DOHH2 (cell line): ENCODE data around the gene NDUFAB1.

ENCODE experiments used
- H3F3A ChIP-seq: fragments of 200-600 bp; sonication (generic), shearing (Covaris generic); 2 replicates; pipeline ENCODE4 v1.6.0; 2016; ENCODE audit warnings: antibody characterized with exemption, mild to moderate bottlenecking; ENCODE audit not compliant: control insufficient read depth, insufficient read depth
- H3K27ac ChIP-seq: fragments of 200-600 bp; sonication (generic); 2 replicates; pipeline ENCODE4 v1.5.1; 2014; ENCODE audit warnings: low read depth, mild to moderate bottlenecking, low read length, moderate library complexity
- H3K27me3 ChIP-seq: fragments of 200-600 bp; sonication (generic); 2 replicates; pipeline ENCODE4 v1.6.1; 2014; ENCODE audit warnings: mild to moderate bottlenecking, low read length, mixed read lengths; ENCODE audit not compliant: control insufficient read depth
- H3K36me3 ChIP-seq: fragments of 200-600 bp; sonication (generic); 2 replicates; pipeline ENCODE4 v1.6.1; 2014; ENCODE audit warnings: mild to moderate bottlenecking, low read length, moderate library complexity, mixed read lengths; ENCODE audit not compliant: control insufficient read depth
- H3K4me1 ChIP-seq: fragments of 200-600 bp; sonication (generic); 2 replicates; pipeline ENCODE4 v1.6.1; 2014; ENCODE audit warnings: mild to moderate bottlenecking, low read length, mixed read lengths; ENCODE audit not compliant: control insufficient read depth
- H3K4me2 ChIP-seq: fragments of 200-600 bp; sonication (generic); 2 replicates; pipeline ENCODE4 v1.6.0; 2014; ENCODE audit warnings: mild to moderate bottlenecking, low read length, moderate library complexity
- H3K4me3 ChIP-seq: fragments of 200-600 bp; sonication (generic); 2 replicates; pipeline ENCODE4 v1.5.1; 2014; ENCODE audit warnings: mild to moderate bottlenecking, low read length, mixed read lengths
- H3K79me2 ChIP-seq: fragments of 200-600 bp; sonication (generic); 2 replicates; pipeline ENCODE4 v1.6.1; 2014; ENCODE audit warnings: mild to moderate bottlenecking, low read length, mixed read lengths; ENCODE audit not compliant: control insufficient read depth
- H3K9me2 ChIP-seq: fragments of 200-600 bp; sonication (generic); replicated peaks from 2 replicates; pipeline ENCODE4 v1.6.1; 2014; ENCODE audit warnings: mild to moderate bottlenecking, low read length, mixed read lengths; ENCODE audit not compliant: control insufficient read depth
- H3K9me3 ChIP-seq: fragments of 200-600 bp; sonication (generic); 2 replicates; pipeline ENCODE4 v1.6.1; 2014; ENCODE audit warnings: antibody characterized with exemption, low read length, mixed read lengths; ENCODE audit not compliant: control insufficient read depth, insufficient read depth
- H4K20me1 ChIP-seq: fragments of 200-600 bp; sonication (generic); 2 replicates; pipeline ENCODE4 v1.6.0; 2014; ENCODE audit warnings: low read depth, mild to moderate bottlenecking, antibody characterized with exemption, low read length, moderate library complexity; ENCODE audit not compliant: control insufficient read depth, insufficient read depth
- EZH2phosphoT487 ChIP-seq: fragments of 200-600 bp; sonication (generic); IDR thresholded peaks from 2 replicates; pipeline ENCODE4 v1.6.1; 2017; ENCODE audit warnings: borderline replicate concordance, mild to moderate bottlenecking, antibody characterized with exemption, low read length, moderate library complexity, mixed read lengths
- TF ChIP-seq, protein P1 (sequence below): fragments of 200-600 bp; sonication (generic); IDR thresholded peaks from one replicate; pipeline ENCODE4 v1.5.1; 2014; ENCODE audit warnings: antibody characterized with exemption, mild to moderate bottlenecking, low read depth, low read length; ENCODE audit not compliant: poor library complexity, severe bottlenecking

Gene NDUFAB1

DNA sequence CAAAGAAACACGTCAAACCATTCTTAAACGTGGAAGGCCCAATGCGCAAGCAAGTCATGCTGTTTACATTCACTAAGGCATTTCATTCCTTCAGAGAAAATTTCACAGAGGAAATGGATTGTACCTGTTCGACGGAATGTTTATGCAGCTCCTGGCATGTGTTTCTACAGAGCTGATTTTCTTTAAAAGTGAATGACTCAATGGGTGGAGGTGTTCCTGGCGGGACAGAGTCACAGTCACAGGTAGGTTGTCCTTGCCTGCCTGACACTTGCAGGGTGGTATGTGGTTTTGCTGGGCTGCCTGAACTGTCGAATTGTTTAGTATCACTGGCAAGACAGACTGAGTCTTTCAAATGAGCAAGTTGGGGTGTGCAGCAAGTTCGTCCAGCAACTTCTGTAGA is 33.4 kb upstream of the NDUFAB1 start:
- no peaks in the 10 kb centered on the region for H3K27me3 ChIP-seq
- TF ChIP-seq, protein P1, sequence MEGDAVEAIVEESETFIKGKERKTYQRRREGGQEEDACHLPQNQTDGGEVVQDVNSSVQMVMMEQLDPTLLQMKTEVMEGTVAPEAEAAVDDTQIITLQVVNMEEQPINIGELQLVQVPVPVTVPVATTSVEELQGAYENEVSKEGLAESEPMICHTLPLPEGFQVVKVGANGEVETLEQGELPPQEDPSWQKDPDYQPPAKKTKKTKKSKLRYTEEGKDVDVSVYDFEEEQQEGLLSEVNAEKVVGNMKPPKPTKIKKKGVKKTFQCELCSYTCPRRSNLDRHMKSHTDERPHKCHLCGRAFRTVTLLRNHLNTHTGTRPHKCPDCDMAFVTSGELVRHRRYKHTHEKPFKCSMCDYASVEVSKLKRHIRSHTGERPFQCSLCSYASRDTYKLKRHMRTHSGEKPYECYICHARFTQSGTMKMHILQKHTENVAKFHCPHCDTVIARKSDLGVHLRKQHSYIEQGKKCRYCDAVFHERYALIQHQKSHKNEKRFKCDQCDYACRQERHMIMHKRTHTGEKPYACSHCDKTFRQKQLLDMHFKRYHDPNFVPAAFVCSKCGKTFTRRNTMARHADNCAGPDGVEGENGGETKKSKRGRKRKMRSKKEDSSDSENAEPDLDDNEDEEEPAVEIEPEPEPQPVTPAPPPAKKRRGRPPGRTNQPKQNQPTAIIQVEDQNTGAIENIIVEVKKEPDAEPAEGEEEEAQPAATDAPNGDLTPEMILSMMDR, result no peak
- no peak for TF ChIP-seq EZH2phosphoT487
- H3K9me3 ChIP-seq, result no peaks in the 10 kb centered on the region
- 0 out of 2 replicates have a peak, but pooled peaks cover 3% of the 10 kb centered on the region for H4K20me1 ChIP-seq
- no peaks in the 10 kb centered on the region for H3K4me1 ChIP-seq
- H3K79me2 ChIP-seq, result peaks cover 25% of the 10 kb centered on the region
- no peaks in the 10 kb centered on the region; the same call in 1 of the 2 replicates for H3F3A ChIP-seq
- H3K9me2 ChIP-seq, result no peaks in the 10 kb centered on the region
- H3K4me3 ChIP-seq, result no peak overlapping the region
- peaks cover 68% of the 10 kb centered on the region for H3K36me3 ChIP-seq
- no peak overlapping the region for H3K27ac ChIP-seq
- H3K4me2 ChIP-seq, result no peak overlapping the region

DNA sequence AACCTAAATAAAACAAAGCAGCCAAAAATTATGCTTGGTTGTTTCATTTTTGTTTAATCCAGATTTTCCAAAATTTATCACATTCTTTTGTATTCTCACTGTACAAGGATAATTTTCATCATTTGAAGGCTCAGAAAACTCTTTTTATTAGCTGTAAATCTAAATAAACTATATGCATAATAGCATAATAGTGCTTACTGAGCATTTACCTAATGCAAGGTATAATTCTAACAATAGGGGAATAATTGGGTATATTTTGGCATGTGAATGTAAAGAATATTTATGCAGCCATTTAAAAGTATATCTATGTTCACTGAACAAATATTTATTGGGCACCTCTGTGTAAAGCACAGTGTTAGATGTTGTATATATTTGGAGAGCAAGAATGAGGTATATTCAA is 28.0 kb upstream of the NDUFAB1 start:
- H3K4me2 ChIP-seq, result no peak overlapping the region
- H3K4me1 ChIP-seq, result no peaks in the 10 kb centered on the region
- H3K79me2 ChIP-seq, result 0 out of 2 replicates have a peak, but pooled peaks cover 2% of the 10 kb centered on the region
- H3K9me3 ChIP-seq, result no peaks in the 10 kb centered on the region
- peaks cover 74% of the 10 kb centered on the region for H3K36me3 ChIP-seq
- no peaks in the 10 kb centered on the region for H3K27me3 ChIP-seq
- TF ChIP-seq, protein P1, result no peak
- TF ChIP-seq EZH2phosphoT487, result no peak
- H3K27ac ChIP-seq, result no peak overlapping the region
- no peaks in the 10 kb centered on the region for H4K20me1 ChIP-seq
- no peaks in the 10 kb centered on the region for H3K9me2 ChIP-seq
- no peaks in the 10 kb centered on the region for H3F3A ChIP-seq
- H3K4me3 ChIP-seq, result no peak overlapping the region

DNA sequence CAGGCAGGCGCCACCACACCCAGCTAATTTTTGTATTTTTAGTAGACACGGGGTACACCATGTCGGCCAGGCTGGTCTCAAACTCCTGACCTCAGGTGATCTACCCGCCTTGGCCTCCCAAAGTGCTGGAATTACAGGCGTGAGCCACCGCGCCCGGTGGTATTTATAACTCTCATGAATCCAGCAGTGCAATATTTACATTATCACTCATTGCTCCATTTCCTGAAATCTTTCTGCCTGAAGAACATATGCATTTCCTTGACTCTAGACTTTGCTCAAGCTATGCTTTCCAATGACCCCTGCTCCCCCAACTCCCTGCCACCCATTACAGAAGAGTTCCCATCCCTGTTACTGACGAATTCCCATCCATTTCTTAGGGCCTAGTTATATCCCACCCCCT is 19.7 kb upstream of the NDUFAB1 start:
- TF ChIP-seq, protein P1, result no peak
- TF ChIP-seq EZH2phosphoT487, result no peak
- Histone ChIP-seq H3K79me2 (no peaks in the 10 kb centered on the region), H4K20me1 (no peaks in the 10 kb centered on the region), H3K27me3 (no peaks in the 10 kb centered on the region), H3F3A (no peaks in the 10 kb centered on the region), H3K36me3 (peaks cover 43% of the 10 kb centered on the region), H3K4me1 (no peaks in the 10 kb centered on the region), H3K9me2 (no peaks in the 10 kb centered on the region), H3K4me2 (no peak overlapping the region), H3K9me3 (no peaks in the 10 kb centered on the region), H3K27ac (no peak overlapping the region), H3K4me3 (no peak overlapping the region)
